ENCODE measurements around the gene LILRA6. TPM values are rescaled to one million over a fixed set of nuclear protein-coding genes. Genes with fewer than 3 reads are reported as not detected.
A peak's percentile ranks its signal among the peaks of the same experiment; 100 is the strongest.

Gene LILRA6
- total and polyA plus RNA-seq, 2 of the 13 experiments (the other 11 are each of a cell fraction or from before 2014, with no cell fraction given), result not detected

DNA sequence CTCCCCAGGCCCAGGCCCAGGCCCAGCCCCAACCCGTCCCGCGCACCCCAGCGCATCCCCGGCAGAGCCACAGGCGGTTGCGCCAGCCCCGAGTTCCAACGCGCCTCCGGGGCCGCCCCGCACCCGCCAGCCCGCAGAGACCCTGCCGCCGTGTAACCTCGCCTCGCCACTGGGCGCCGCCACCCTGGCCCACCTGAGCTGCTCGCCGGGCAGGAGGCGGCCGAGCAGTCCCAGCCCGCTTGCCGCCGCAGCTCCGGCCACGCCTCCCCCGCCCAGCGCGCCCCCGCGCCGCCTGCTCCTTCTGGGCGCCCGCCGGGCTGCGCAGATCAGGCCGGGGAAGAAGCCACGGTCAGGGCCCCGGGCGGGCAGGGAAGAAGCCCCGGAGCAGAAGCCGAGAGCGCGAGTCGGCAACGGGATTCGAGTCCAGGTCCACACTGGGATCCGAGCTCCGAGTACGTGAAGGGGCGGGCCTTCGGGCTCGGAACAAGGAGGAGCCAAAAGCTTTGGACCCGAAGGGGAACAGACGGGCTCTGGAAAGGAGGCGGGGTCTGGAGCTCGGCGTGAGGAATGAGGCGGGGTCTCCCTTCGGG lies 53.4 kb downstream of the LILRA6 start, which contains the start of gene MBOAT7 (continued):
- TF ChIP-seq ZBTB3 (CRISPR knock-in tag; IDR thresholded peaks at IDR 0.05; ENCODE audit: borderline replicate concordance, low read depth) (0 out of 2 replicates have a peak, but pooled peaks have one; percentile 40), ZNF136 (CRISPR knock-in tag; IDR thresholded peaks at IDR 0.05; ENCODE audit: low read depth) (no peak), SP140L (CRISPR knock-in tag; IDR thresholded peaks at IDR 0.05; ENCODE audit: borderline replicate concordance) (no peak), SRF (IDR thresholded peaks at IDR 0.05; ENCODE audit: low read depth, low read length) (no peak), CHCHD3 (CRISPR knock-in tag; IDR thresholded peaks at IDR 0.05) (no peak), REL (CRISPR knock-in tag; conservative IDR thresholded peaks at IDR 0.05) (no peak)
- TF ChIP-seq, protein P1, sequence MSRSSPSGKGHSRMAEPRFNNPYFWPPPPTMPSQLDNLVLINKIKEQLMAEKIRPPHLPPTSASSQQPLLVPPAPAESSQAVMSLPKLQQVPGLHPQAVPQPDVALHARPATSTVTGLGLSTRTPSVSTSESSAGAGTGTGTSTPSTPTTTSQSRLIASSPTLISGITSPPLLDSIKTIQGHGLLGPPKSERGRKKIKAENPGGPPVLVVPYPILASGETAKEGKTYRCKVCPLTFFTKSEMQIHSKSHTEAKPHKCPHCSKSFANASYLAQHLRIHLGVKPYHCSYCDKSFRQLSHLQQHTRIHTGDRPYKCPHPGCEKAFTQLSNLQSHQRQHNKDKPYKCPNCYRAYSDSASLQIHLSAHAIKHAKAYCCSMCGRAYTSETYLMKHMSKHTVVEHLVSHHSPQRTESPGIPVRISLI (CRISPR knock-in tag; IDR thresholded peaks at IDR 0.05; ENCODE audit: borderline replicate concordance), result no peak
- TF ChIP-seq, protein P2, sequence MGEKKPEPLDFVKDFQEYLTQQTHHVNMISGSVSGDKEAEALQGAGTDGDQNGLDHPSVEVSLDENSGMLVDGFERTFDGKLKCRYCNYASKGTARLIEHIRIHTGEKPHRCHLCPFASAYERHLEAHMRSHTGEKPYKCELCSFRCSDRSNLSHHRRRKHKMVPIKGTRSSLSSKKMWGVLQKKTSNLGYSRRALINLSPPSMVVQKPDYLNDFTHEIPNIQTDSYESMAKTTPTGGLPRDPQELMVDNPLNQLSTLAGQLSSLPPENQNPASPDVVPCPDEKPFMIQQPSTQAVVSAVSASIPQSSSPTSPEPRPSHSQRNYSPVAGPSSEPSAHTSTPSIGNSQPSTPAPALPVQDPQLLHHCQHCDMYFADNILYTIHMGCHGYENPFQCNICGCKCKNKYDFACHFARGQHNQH (CRISPR knock-in tag; IDR thresholded peaks at IDR 0.05), result no peak
- TF ChIP-seq, protein P3, sequence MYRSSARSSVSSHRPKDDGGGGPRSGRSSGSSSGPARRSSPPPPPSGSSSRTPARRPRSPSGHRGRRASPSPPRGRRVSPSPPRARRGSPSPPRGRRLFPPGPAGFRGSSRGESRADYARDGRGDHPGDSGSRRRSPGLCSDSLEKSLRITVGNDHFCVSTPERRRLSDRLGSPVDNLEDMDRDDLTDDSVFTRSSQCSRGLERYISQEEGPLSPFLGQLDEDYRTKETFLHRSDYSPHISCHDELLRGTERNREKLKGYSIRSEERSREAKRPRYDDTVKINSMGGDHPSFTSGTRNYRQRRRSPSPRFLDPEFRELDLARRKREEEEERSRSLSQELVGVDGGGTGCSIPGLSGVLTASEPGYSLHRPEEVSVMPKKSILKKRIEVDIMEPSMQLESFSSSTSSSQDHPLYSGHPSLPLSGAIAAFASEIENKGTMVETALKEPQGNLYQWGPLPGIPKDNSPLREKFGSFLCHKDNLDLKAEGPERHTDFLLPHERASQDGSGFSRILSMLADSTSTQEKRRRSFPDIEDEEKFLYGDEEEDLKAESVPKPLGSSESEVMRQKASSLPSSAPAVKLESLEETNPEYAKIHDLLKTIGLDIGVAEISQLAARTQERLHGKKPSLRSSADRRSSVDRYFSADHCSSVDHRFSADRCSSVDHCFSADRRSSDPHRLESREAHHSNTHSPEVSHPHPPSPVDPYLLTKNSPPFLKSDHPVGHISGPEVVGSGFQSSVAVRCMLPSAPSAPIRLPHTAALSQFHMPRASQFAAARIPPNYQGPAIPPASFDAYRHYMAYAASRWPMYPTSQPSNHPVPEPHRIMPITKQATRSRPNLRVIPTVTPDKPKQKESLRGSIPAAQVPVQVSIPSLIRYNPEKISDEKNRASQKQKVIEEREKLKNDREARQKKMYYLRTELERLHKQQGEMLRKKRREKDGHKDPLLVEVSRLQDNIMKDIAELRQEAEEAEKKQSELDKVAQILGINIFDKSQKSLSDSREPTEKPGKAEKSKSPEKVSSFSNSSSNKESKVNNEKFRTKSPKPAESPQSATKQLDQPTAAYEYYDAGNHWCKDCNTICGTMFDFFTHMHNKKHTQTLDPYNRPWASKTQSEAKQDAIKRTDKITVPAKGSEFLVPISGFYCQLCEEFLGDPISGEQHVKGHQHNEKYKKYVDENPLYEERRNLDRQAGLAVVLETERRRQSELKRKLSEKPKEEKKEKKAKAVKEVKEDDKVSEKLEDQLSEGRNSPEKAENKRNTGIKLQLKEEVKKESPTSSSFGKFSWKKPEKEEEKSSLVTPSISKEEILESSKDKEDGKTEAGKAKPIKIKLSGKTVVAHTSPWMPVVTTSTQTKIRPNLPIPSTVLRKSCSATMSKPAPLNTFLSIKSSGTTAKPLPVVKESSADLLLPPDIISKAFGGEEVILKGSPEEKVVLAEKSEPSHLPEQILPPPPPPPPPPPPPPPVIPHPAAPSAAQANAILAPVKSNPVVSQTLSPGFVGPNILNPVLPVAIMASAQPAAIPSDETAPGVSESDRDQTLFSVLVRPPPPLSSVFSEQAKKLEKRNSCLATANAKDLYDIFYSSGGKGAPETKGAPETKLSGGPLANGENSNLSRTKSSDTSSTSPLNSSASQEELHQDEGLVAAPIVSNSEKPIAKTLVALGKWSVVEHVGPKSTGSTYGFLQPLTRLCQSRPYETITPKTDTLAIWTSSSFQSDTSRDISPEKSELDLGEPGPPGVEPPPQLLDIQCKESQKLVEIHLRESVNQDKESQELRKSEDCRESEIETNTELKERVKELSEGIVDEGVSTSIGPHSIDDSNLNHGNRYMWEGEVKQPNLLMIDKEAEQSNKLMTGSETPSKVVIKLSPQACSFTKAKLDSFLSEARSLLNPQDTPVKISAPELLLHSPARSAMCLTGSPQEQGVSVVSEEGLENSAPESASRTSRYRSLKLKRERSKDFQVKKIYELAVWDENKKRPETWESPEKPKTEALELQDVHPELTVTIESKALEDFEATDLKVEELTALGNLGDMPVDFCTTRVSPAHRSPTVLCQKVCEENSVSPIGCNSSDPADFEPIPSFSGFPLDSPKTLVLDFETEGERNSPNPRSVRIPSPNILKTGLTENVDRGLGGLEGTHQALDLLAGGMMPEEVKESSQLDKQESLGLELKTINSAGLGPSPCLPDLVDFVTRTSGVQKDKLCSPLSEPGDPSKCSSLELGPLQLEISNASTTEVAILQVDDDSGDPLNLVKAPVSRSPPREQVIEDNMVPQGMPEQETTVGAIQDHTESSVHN (CRISPR knock-in tag; IDR thresholded peaks at IDR 0.05), result no peak; the same call in 1 of the 2 replicates
- TF ChIP-seq, protein P4, sequence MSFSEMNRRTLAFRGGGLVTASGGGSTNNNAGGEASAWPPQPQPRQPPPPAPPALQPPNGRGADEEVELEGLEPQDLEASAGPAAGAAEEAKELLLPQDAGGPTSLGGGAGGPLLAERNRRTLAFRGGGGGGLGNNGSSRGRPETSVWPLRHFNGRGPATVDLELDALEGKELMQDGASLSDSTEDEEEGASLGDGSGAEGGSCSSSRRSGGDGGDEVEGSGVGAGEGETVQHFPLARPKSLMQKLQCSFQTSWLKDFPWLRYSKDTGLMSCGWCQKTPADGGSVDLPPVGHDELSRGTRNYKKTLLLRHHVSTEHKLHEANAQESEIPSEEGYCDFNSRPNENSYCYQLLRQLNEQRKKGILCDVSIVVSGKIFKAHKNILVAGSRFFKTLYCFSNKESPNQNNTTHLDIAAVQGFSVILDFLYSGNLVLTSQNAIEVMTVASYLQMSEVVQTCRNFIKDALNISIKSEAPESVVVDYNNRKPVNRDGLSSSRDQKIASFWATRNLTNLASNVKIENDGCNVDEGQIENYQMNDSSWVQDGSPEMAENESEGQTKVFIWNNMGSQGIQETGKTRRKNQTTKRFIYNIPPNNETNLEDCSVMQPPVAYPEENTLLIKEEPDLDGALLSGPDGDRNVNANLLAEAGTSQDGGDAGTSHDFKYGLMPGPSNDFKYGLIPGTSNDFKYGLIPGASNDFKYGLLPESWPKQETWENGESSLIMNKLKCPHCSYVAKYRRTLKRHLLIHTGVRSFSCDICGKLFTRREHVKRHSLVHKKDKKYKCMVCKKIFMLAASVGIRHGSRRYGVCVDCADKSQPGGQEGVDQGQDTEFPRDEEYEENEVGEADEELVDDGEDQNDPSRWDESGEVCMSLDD (CRISPR knock-in tag; IDR thresholded peaks at IDR 0.05; ENCODE audit: borderline replicate concordance), result 0 out of 2 replicates have a peak, but pooled peaks have one; percentile 25

Data from HepG2 (cell line).